Epithelial cell of esophagus (primary cell): Measurements from ENCODE around the gene RFX6.
A peak's percentile ranks its signal among the peaks of the same experiment; 100 is the strongest.
"Not testable (repeated sequence)": the region's sequence is repeated elsewhere in the genome, so short reads cannot be mapped to it uniquely, and the experiment has no call there.

Experiments
- DNase-seq: peaks from one replicate; pipeline ENCODE4 v3.0.0; 2010; ENCODE audit warnings: low read depth
- H3K4me3 ChIP-seq: 2 replicates; pipeline ENCODE4 v1.5.1; 2011; ENCODE audit warnings: mild to moderate bottlenecking, low read length, control low read depth
- CTCF ChIP-seq: IDR thresholded peaks from 2 replicates; pipeline ENCODE4 v1.5.1; 2011; ENCODE audit warnings: low read depth, mild to moderate bottlenecking, low read length, control low read depth, inconsistent platforms; ENCODE audit not compliant: insufficient read depth; ENCODE audit errors: missing control alignments

Gene RFX6

GRCh38 chr6:116876635-116877611, at the start of gene RFX6:
TSS of gene RFX6 (plus strand) at chr6:116877242. CDS start at chr6:116877276, 34 bp downstream.
- TF ChIP-seq CTCF = no peak
- H3K4me3 ChIP-seq = peak within 1 kb of the TSS; percentile 14
- no peak for DNase-seq

- DNase-seq = no peak
- H3K4me3 ChIP-seq = no peak overlapping the region
- no peak for TF ChIP-seq CTCF
These were observed 49.3 kb upstream of the RFX6 start for GRCh38 chr6:116827561-116828240.

GRCh38 chr6:116828983-116829382, 48.1 kb upstream of the RFX6 start, which contains the start of gene GPRC6A:
TSS of gene GPRC6A (minus strand) at chr6:116829083. CDS start at chr6:116829013, 70 bp downstream.
- H3K4me3 ChIP-seq = no peak within 1 kb of the TSS
- DNase-seq = no peak

GRCh38 chr6:116834526-116834925, 42.5 kb upstream of the RFX6 start:
- H3K4me3 ChIP-seq, DNase-seq: not testable (repeated sequence)

More at GRCh38 chr6:116828983-116829382, 48.1 kb upstream of the RFX6 start, which contains the start of gene GPRC6A:
- TF ChIP-seq CTCF = no peak

GRCh38 chr6:116836606-116837342, 40.3 kb upstream of the RFX6 start:
- H3K4me3 ChIP-seq = no peak overlapping the region
- DNase-seq = no peak
- TF ChIP-seq CTCF = no peak

GRCh38 chr6:116840091-116840490, 37.0 kb upstream of the RFX6 start:
- H3K4me3 ChIP-seq = no peak overlapping the region
- no peak for TF ChIP-seq CTCF
- peak; percentile 15 for DNase-seq

GRCh38 chr6:116842459-116842858, 34.6 kb upstream of the RFX6 start:
- TF ChIP-seq CTCF = no peak
- DNase-seq = no peak

More at GRCh38 chr6:116842459-116842858, 34.6 kb upstream of the RFX6 start:
- H3K4me3 ChIP-seq = no peak overlapping the region
